Glutamatergic neuron (in vitro differentiated cells): Measurements from ENCODE around the gene CCDC146. TPM values are rescaled to one million over a fixed set of nuclear protein-coding genes. Genes with fewer than 3 reads are reported as not detected.

Experiments
- DNase-seq: peaks from one replicate; pipeline ENCODE4 v3.0.0; 2022
- H3K27ac Mint-ChIP-seq: one replicate; pipeline ENCODE4 v1.8.0; 2020; ENCODE audit warnings: mild to moderate bottlenecking, mixed read lengths, inconsistent platforms; ENCODE audit not compliant: unreplicated experiment
- H3K27me3 Mint-ChIP-seq: one replicate; pipeline ENCODE4 v1.8.0; 2020; ENCODE audit warnings: mild to moderate bottlenecking, moderate library complexity, mixed read lengths, inconsistent platforms; ENCODE audit not compliant: unreplicated experiment
- H3K36me3 Mint-ChIP-seq: one replicate; pipeline ENCODE4 v1.8.0; 2020; ENCODE audit warnings: mild to moderate bottlenecking, mixed read lengths, inconsistent platforms; ENCODE audit not compliant: unreplicated experiment
- H3K4me1 Mint-ChIP-seq: one replicate; pipeline ENCODE4 v1.8.0; 2020; ENCODE audit warnings: mild to moderate bottlenecking, low read depth, mixed read lengths, inconsistent platforms; ENCODE audit not compliant: unreplicated experiment
- H3K4me3 Mint-ChIP-seq: one replicate; pipeline ENCODE4 v1.8.0; 2020; ENCODE audit warnings: mild to moderate bottlenecking, mixed read lengths, inconsistent platforms; ENCODE audit not compliant: unreplicated experiment
- H3K9me3 Mint-ChIP-seq: one replicate; pipeline ENCODE4 v1.8.0; 2020; ENCODE audit warnings: mild to moderate bottlenecking, moderate library complexity, mixed read lengths, inconsistent platforms; ENCODE audit not compliant: unreplicated experiment
- CTCF ChIP-seq: fragments of 200-600 bp; sonication (generic); IDR thresholded peaks from one replicate; pipeline ENCODE4 v1.5.0; 2021; ENCODE audit not compliant: partially characterized antibody, unreplicated experiment
- total RNA-seq: library from RNA; stranded (reverse); fragmentation: NEBNext Ultra II Directional; extraction: Animal tissue kit (Norgen Biotek cat#: 25700); gene quantifications from one replicate; pipeline ENCODE4 v1.2.1, GENCODE V29; 2021; ENCODE audit not compliant: unreplicated experiment

The CCDC146 gene
- total RNA-seq, 1 donor from 2014 or later = 3.7 TPM

- Mint-ChIP-seq H3K36me3 (no peaks in the 10 kb centered on the region), H3K27ac (no peak overlapping the region), H3K4me3 (no peak overlapping the region), H3K9me3 (peaks cover under 1% of the 10 kb centered on the region), H3K27me3 (peaks cover 2% of the 10 kb centered on the region), H3K4me1 (peaks cover 13% of the 10 kb centered on the region)
- no peak for TF ChIP-seq CTCF
- DNase-seq = no peak
These were observed 204.9 kb downstream of the CCDC146 start for GRCh38 chr7:77327067-77327931.

GRCh38 chr7:77327932-77328628, 205.7 kb downstream of the CCDC146 start:
- no peak for TF ChIP-seq CTCF
- Mint-ChIP-seq H3K27me3 (peaks cover 2% of the 10 kb centered on the region), H3K9me3 (peaks cover 2% of the 10 kb centered on the region), H3K4me3 (no peak overlapping the region), H3K27ac (no peak overlapping the region), H3K36me3 (no peaks in the 10 kb centered on the region), H3K4me1 (peaks cover 16% of the 10 kb centered on the region)
- DNase-seq = no peak

GRCh38 chr7:77328669-77329068, 206.3 kb downstream of the CCDC146 start:
- H3K4me1 Mint-ChIP-seq = peaks cover 16% of the 10 kb centered on the region
- no peak for DNase-seq
- H3K27ac Mint-ChIP-seq = no peak overlapping the region
- no peak overlapping the region for H3K4me3 Mint-ChIP-seq
- peaks cover 2% of the 10 kb centered on the region for H3K27me3 Mint-ChIP-seq
- TF ChIP-seq CTCF = no peak
- H3K9me3 Mint-ChIP-seq = peaks cover 2% of the 10 kb centered on the region
- H3K36me3 Mint-ChIP-seq = no peaks in the 10 kb centered on the region

GRCh38 chr7:77329466-77330168, 207.2 kb downstream of the CCDC146 start:
- Mint-ChIP-seq H3K9me3 (peaks cover 4% of the 10 kb centered on the region), H3K27ac (no peak overlapping the region), H3K36me3 (no peaks in the 10 kb centered on the region), H3K27me3 (no peaks in the 10 kb centered on the region), H3K4me3 (no peak overlapping the region), H3K4me1 (peaks cover 16% of the 10 kb centered on the region)
- no peak for TF ChIP-seq CTCF
- DNase-seq = no peak
